HG02763 (cell line): ENCODE measurements around the gene CEP104.

ENCODE experiments used
- ATAC-seq: cut with Tn5 transposase; IDR thresholded peaks from one replicate; pipeline ENCODE4 v1.9.1; 2021; ENCODE audit warnings: mild to moderate bottlenecking, moderate library complexity; ENCODE audit not compliant: unreplicated experiment

Gene CEP104

GRCh38 chr1:3767328-3767925 lies 89.6 kb downstream of the CEP104 start:
- ATAC-seq: no peak

GRCh38 chr1:3763351-3764125 lies 93.5 kb downstream of the CEP104 start:
- no peak for ATAC-seq

GRCh38 chr1:3762873-3763228 lies 94.2 kb downstream of the CEP104 start:
- no peak for ATAC-seq

- no peak for ATAC-seq
Observed at GRCh38 chr1:3762151-3762872, 94.7 kb downstream of the CEP104 start.
